ENCODE measurements around the gene GLI1.
A peak's percentile ranks its signal among the peaks of the same experiment; 100 is the strongest.

GLI1 gene

GRCh38 chr12:57470970-57471656, 11.5 kb downstream of the GLI1 start:
- Histone ChIP-seq H3K9ac (ENCODE audit: low read depth, low read length) (no peak overlapping the region), H3K36me3 (ENCODE audit: insufficient read depth, low read length) (no peaks in the 10 kb centered on the region; the same call in 1 of the 2 replicates), H3K4me1 (ENCODE audit: insufficient read depth, low read length) (peaks cover 5% of the 10 kb centered on the region), H3K27ac (ENCODE audit: low read depth, low read length) (no peak overlapping the region), H3K9me3 (ENCODE audit: insufficient read depth, low read depth, low read length) (no peaks in the 10 kb centered on the region), H3K27me3 (ENCODE audit: insufficient read depth, low read length) (peaks cover 40% of the 10 kb centered on the region), H3K4me3 (ENCODE audit: low read length) (no peak overlapping the region)
- 88% methylated on average over 4 of the region's 4 CpGs for WGBS

- H3K4me3 ChIP-seq (ENCODE audit: low read length) = no peak overlapping the region
- H3K9ac ChIP-seq (ENCODE audit: low read depth, low read length) = no peak overlapping the region
- H3K27me3 ChIP-seq (ENCODE audit: insufficient read depth, low read length) = peaks cover 46% of the 10 kb centered on the region
- no peak overlapping the region for H3K27ac ChIP-seq (ENCODE audit: low read depth, low read length)
- H3K36me3 ChIP-seq (ENCODE audit: insufficient read depth, low read length) = no peaks in the 10 kb centered on the region; the same call in 1 of the 2 replicates
- 94% methylated on average over 3 of the region's 3 CpGs for WGBS
- peaks cover 5% of the 10 kb centered on the region for H3K4me1 ChIP-seq (ENCODE audit: insufficient read depth, low read length)
- no peaks in the 10 kb centered on the region for H3K9me3 ChIP-seq (ENCODE audit: insufficient read depth, low read depth, low read length)
Measured at GRCh38 chr12:57471661-57472060, 12.1 kb downstream of the GLI1 start.

DNA sequence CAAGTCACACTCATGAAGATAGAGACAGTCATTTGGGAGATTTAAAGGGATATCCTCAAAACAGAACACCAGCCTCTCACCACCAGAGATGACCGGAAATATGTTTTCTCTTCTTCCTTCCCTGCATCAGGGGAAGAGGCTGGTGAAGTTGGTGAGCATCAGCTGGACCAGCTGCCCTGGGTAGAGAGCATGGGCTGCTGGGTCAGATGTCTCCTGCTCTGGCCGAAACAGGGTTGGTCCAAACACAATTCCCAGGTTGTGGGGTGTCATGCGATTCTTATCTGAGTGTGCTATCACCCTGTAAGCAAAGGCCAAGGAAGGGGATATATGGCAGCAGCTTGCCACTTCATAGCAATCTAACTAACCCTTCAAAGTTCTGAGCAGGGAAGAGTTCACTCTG, 12.8 kb downstream of the GLI1 start:
- H3K36me3 ChIP-seq (ENCODE audit: insufficient read depth, low read length) = no peaks in the 10 kb centered on the region; the same call in 1 of the 2 replicates
- no peak overlapping the region for H3K27ac ChIP-seq (ENCODE audit: low read depth, low read length)
- peaks cover 5% of the 10 kb centered on the region for H3K4me1 ChIP-seq (ENCODE audit: insufficient read depth, low read length)
- H3K9me3 ChIP-seq (ENCODE audit: insufficient read depth, low read depth, low read length) = no peaks in the 10 kb centered on the region
- peaks cover 53% of the 10 kb centered on the region for H3K27me3 ChIP-seq (ENCODE audit: insufficient read depth, low read length)
- H3K9ac ChIP-seq (ENCODE audit: low read depth, low read length) = no peak overlapping the region
- H3K4me3 ChIP-seq (ENCODE audit: low read length) = no peak overlapping the region
- WGBS = 90% methylated on average over 2 of the region's 3 CpGs

DNA sequence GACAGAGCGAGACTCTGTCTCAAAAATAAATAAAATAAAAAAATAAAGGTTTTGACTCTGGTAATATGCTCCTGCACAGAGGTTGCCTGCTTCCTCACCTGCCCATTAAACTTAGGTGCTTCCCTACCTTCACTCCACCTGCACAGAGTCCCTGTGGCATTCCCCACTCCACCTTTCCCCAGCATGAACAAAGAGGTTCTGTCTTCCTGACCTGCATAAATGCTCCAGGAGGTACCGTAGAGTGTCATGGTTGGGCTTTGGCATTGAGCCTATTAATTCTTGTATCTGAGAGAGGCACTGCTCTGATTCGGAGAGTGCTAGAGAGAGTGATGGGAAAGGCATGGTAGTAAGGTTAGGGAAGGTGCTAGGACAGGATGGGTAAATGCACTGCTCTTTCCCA, 13.8 kb downstream of the GLI1 start:
- Histone ChIP-seq H3K9ac (ENCODE audit: low read depth, low read length) (no peak overlapping the region), H3K9me3 (ENCODE audit: insufficient read depth, low read depth, low read length) (no peaks in the 10 kb centered on the region), H3K36me3 (ENCODE audit: insufficient read depth, low read length) (no peaks in the 10 kb centered on the region; the same call in 1 of the 2 replicates), H3K4me1 (ENCODE audit: insufficient read depth, low read length) (peaks cover 5% of the 10 kb centered on the region), H3K27me3 (ENCODE audit: insufficient read depth, low read length) (peaks cover 59% of the 10 kb centered on the region), H3K4me3 (ENCODE audit: low read length) (no peak overlapping the region), H3K27ac (ENCODE audit: low read depth, low read length) (no peak overlapping the region)
- WGBS = 80% methylated on average over 2 of the region's 3 CpGs

DNA sequence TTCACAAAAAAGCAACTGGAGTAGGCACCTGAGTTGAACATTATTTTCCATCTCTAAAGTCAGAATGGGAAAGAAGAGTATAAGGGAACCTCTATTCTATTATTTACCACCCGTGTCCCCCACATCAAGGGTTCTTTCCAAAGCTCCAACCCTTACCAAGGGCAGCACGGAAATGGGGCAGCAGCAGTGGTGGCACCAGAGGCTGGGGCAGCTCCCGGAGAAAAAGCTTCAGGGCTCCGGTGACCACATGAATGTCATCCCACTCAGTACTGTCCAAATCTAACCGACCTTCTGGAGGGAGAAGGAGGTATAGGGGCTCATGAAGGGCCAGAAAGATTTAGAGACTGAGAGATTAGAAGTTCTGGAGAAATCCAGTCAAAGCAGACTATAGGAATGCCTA, 14.3 kb downstream of the GLI1 start:
- peaks cover 5% of the 10 kb centered on the region for H3K4me1 ChIP-seq (ENCODE audit: insufficient read depth, low read length)
- H3K36me3 ChIP-seq (ENCODE audit: insufficient read depth, low read length) = no peaks in the 10 kb centered on the region; the same call in 1 of the 2 replicates
- no peak overlapping the region for H3K27ac ChIP-seq (ENCODE audit: low read depth, low read length)
- H3K9me3 ChIP-seq (ENCODE audit: insufficient read depth, low read depth, low read length) = no peaks in the 10 kb centered on the region
- WGBS = 95% methylated on average over 5 of the region's 5 CpGs
- H3K9ac ChIP-seq (ENCODE audit: low read depth, low read length) = no peak overlapping the region
- no peak overlapping the region for H3K4me3 ChIP-seq (ENCODE audit: low read length)
- H3K27me3 ChIP-seq (ENCODE audit: insufficient read depth, low read length) = peaks cover 60% of the 10 kb centered on the region

GRCh38 chr12:57474430-57474829, 14.8 kb downstream of the GLI1 start:
- H3K27me3 ChIP-seq (ENCODE audit: insufficient read depth, low read length) = peaks cover 63% of the 10 kb centered on the region
- H3K4me3 ChIP-seq (ENCODE audit: low read length) = no peak overlapping the region
- no peaks in the 10 kb centered on the region for H3K9me3 ChIP-seq (ENCODE audit: insufficient read depth, low read depth, low read length)
- 95% methylated on average over 8 of the region's 8 CpGs for WGBS
- no peaks in the 10 kb centered on the region; the same call in 1 of the 2 replicates for H3K36me3 ChIP-seq (ENCODE audit: insufficient read depth, low read length)
- no peak overlapping the region for H3K9ac ChIP-seq (ENCODE audit: low read depth, low read length)
- H3K4me1 ChIP-seq (ENCODE audit: insufficient read depth, low read length) = peaks cover 5% of the 10 kb centered on the region
- no peak overlapping the region for H3K27ac ChIP-seq (ENCODE audit: low read depth, low read length)

DNA sequence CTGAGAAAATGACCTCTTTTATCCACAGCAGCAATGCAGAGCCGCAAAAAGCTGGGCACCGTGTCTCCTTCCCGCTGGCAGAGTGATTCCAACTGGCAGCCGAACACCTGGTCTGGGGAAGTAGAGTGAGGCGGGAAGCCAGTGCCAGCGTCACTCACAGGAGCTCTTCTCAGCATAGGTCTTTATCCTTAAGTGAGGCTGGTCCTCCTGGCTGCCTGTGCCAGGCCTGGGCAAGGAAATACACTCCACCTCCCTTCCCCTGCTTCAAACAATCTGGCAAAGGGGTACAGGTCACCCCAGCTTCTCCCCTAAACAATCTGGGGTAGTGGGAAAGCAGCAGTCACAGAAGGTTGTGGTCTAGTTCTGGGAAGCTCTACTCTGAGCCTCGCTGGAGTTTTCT, 15.3 kb downstream of the GLI1 start:
- peak overlapping the region; percentile 49 for H3K4me3 ChIP-seq (ENCODE audit: low read length)
- H3K36me3 ChIP-seq (ENCODE audit: insufficient read depth, low read length) = no peaks in the 10 kb centered on the region; the same call in 1 of the 2 replicates
- 65% methylated on average over 7 of the region's 7 CpGs for WGBS
- no peaks in the 10 kb centered on the region for H3K9me3 ChIP-seq (ENCODE audit: insufficient read depth, low read depth, low read length)
- H3K27ac ChIP-seq (ENCODE audit: low read depth, low read length) = no peak overlapping the region
- no peak overlapping the region; the same call in 1 of the 2 replicates for H3K9ac ChIP-seq (ENCODE audit: low read depth, low read length)
- peaks cover 67% of the 10 kb centered on the region for H3K27me3 ChIP-seq (ENCODE audit: insufficient read depth, low read length)
- H3K4me1 ChIP-seq (ENCODE audit: insufficient read depth, low read length) = peaks cover 5% of the 10 kb centered on the region

DNA sequence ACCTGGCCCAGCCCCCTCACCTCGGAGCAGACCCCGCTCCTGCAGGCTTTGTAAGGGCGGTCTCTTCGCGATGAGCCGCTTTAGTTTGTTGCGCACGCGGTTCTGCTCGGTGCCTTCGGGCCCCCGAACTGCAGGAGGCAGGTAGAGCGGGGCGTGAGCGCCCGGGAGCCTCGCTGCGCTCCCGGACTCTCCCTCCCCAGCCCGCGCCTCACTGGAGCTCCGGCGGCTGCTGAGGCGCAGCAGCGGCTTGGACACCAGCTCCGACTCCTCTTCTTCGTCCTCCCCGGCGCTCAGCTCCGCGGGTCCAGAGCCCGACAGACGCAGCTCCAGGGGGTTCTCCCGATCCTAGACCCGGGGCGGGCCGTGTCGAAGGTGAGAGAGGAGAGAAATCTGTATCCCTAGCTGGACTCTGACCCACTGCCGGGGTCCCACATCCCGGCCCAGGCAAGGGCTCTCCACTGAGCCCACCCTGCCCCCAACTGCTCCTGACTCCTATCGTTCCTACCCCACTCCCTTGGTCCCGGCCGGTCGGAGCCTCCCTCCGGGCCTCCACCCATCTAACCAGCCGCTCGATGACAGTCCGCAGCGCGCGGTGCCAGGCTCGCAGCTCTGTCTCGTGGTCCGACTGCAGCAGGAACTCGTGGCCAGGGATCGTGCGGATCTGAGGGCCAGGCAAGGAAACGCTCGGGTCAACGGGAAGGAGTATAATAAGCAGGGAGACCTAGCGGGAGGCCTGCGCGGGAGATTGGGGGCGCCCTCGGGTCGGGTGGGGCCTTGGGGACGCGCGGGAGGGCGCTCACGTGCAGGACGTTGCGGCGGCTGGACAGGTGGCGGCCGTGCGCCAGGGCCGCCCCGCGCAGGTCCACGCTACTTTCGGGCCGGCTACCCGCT, 15.9 kb downstream of the GLI1 start:
- H3K36me3 ChIP-seq (ENCODE audit: insufficient read depth, low read length) = no peaks in the 10 kb centered on the region

GRCh38 chr12:57476162-57476992, 16.8 kb downstream of the GLI1 start:
- H3K36me3 ChIP-seq (ENCODE audit: insufficient read depth, low read length) = no peaks in the 10 kb centered on the region
- H3K9ac ChIP-seq (ENCODE audit: low read depth, low read length) = no peak overlapping the region
- H3K27me3 ChIP-seq (ENCODE audit: insufficient read depth, low read length) = peaks cover 68% of the 10 kb centered on the region
- no peaks in the 10 kb centered on the region for H3K9me3 ChIP-seq (ENCODE audit: insufficient read depth, low read depth, low read length)
- 47% methylated on average over 28 of the region's 29 CpGs for WGBS
- peak overlapping the region; percentile 49 for H3K4me3 ChIP-seq (ENCODE audit: low read length)
- peaks cover 5% of the 10 kb centered on the region for H3K4me1 ChIP-seq (ENCODE audit: insufficient read depth, low read length)
- H3K27ac ChIP-seq (ENCODE audit: low read depth, low read length) = no peak overlapping the region

More for the DNA sequence above, 15.9 kb downstream of the GLI1 start:
- no peaks in the 10 kb centered on the region for H3K9me3 ChIP-seq (ENCODE audit: insufficient read depth, low read depth, low read length)
- H3K27me3 ChIP-seq (ENCODE audit: insufficient read depth, low read length) = peaks cover 68% of the 10 kb centered on the region
- no peak overlapping the region for H3K27ac ChIP-seq (ENCODE audit: low read depth, low read length)
- peak overlapping the region; percentile 30; the same call in 1 of the 2 replicates for H3K9ac ChIP-seq (ENCODE audit: low read depth, low read length)
- H3K4me1 ChIP-seq (ENCODE audit: insufficient read depth, low read length) = peaks cover 5% of the 10 kb centered on the region
- 2% methylated on average over 84 of the region's 84 CpGs for WGBS
- peak overlapping the region; percentile 49 for H3K4me3 ChIP-seq (ENCODE audit: low read length)

GRCh38 chr12:57476993-57477709, 17.6 kb downstream of the GLI1 start:
- Histone ChIP-seq H3K27me3 (ENCODE audit: insufficient read depth, low read length) (peaks cover 65% of the 10 kb centered on the region), H3K4me1 (ENCODE audit: insufficient read depth, low read length) (peaks cover 5% of the 10 kb centered on the region), H3K9ac (ENCODE audit: low read depth, low read length) (no peak overlapping the region), H3K36me3 (ENCODE audit: insufficient read depth, low read length) (no peaks in the 10 kb centered on the region), H3K27ac (ENCODE audit: low read depth, low read length) (no peak overlapping the region), H3K9me3 (ENCODE audit: insufficient read depth, low read depth, low read length) (no peaks in the 10 kb centered on the region), H3K4me3 (ENCODE audit: low read length) (no peak overlapping the region)
- 87% methylated on average over 15 of the region's 15 CpGs for WGBS
